Right ventricle myocardium superior (tissue), 1 donor: ENCODE results near the gene SCNN1G. TPM values are rescaled to one million over a fixed set of nuclear protein-coding genes. Genes with fewer than 3 reads are reported as not detected.

Experiments
- total RNA-seq: library from RNA; stranded (reverse); fragmentation: NEBNext Ultra II Directional; extraction: Animal tissue kit (Norgen Biotek cat#: 25700); gene quantifications from one replicate; pipeline ENCODE4 v1.2.1, GENCODE V29; 2021
- donor health status: DM: no; HTN: yes; CAD: no; lungs with severe emphysema.

The SCNN1G gene
- total RNA-seq, 1 donor from 2014 or later: 0.13 TPM

Other genes with a start within 250 kb of the SCNN1G start
- 25.7 TPM for gene USP31, start 33.3 kb upstream of the SCNN1G start, total RNA-seq
- gene SCNN1B, start 119.6 kb downstream of the SCNN1G start, total RNA-seq: not detected